CD8-positive, alpha-beta memory T cell (primary cell): ENCODE results near the gene C10orf90. TPM values are rescaled to one million over a fixed set of nuclear protein-coding genes. Genes with fewer than 3 reads are reported as not detected.

Source experiments
- CTCF ChIA-PET: fragments of 350-600 bp; sonication (Branson Sonifier 250); formaldehyde crosslinking; loops from one replicate; lab custom pipeline; 2021; ENCODE audit warnings: antibody characterized with exemption; lab: Charles Lee
- POLR2A ChIA-PET: fragments of 350-600 bp; sonication (Branson Sonifier 250); formaldehyde crosslinking; loops from one replicate; lab custom pipeline; 2021; ENCODE audit warnings: antibody characterized with exemption; lab: Charles Lee
- DNase-seq, 5 donors: peaks; one replicate each; pipeline versions ENCODE4 v3.0.0 to v3.0.0-alpha.2; 2020 to 2022; ENCODE audit warnings: mixed read lengths in 1 of 5
- H3K27ac ChIP-seq: one replicate; pipeline ENCODE4 v1.7.0; 2013; ENCODE audit warnings: low read depth, mild to moderate bottlenecking, low read length, moderate library complexity
- H3K27me3 ChIP-seq: 2 replicates; pipeline ENCODE4 v1.7.0; 2013; ENCODE audit warnings: low read length, mild to moderate bottlenecking; ENCODE audit not compliant: insufficient read depth, poor library complexity, severe bottlenecking
- H3K36me3 ChIP-seq: 2 replicates; pipeline ENCODE4 v1.7.0; 2013; ENCODE audit warnings: mild to moderate bottlenecking, low read length, moderate library complexity; ENCODE audit not compliant: insufficient read depth
- H3K4me1 ChIP-seq: 2 replicates; pipeline ENCODE4 v1.7.0; 2013; ENCODE audit warnings: mild to moderate bottlenecking, low read length, moderate library complexity; ENCODE audit not compliant: insufficient read depth
- H3K4me3 ChIP-seq: 2 replicates; pipeline ENCODE4 v1.7.0; 2013; ENCODE audit warnings: mild to moderate bottlenecking, low read length
- H3K9me3 ChIP-seq: 2 replicates; pipeline ENCODE4 v1.7.0; 2013; ENCODE audit warnings: mild to moderate bottlenecking, low read length
- H3K27ac Mint-ChIP-seq, 8 donors: one replicate each; pipeline ENCODE4 v1.8.0; 2020 to 2021; ENCODE audit warnings: mixed read lengths in 8 of 8, mild to moderate bottlenecking in 6 of 8, inconsistent platforms in 3 of 8, moderate library complexity in 3 of 8
- H3K27me3 Mint-ChIP-seq, 2 donors: one replicate each; pipeline ENCODE4 v1.8.0; 2020 to 2021; ENCODE audit warnings: mixed read lengths in 2 of 2, mild to moderate bottlenecking in 1 of 2, moderate library complexity in 1 of 2
- H3K36me3 Mint-ChIP-seq, 3 donors: one replicate each; pipeline ENCODE4 v1.8.0; 2020 to 2021; ENCODE audit warnings: mixed read lengths in 3 of 3, inconsistent platforms in 1 of 3, mild to moderate bottlenecking in 1 of 3
- H3K4me1 Mint-ChIP-seq, 3 donors: one replicate each; pipeline ENCODE4 v1.8.0; 2020 to 2021; ENCODE audit warnings: mixed read lengths in 3 of 3, inconsistent platforms in 1 of 3, mild to moderate bottlenecking in 1 of 3
- H3K4me3 Mint-ChIP-seq, 7 donors: one replicate each; pipeline ENCODE4 v1.8.0; 2020 to 2021; ENCODE audit warnings: mixed read lengths in 7 of 7, mild to moderate bottlenecking in 6 of 7, moderate library complexity in 4 of 7, inconsistent platforms in 2 of 7
- H3K9me3 Mint-ChIP-seq, 5 donors: one replicate each; pipeline ENCODE4 v1.8.0; 2020 to 2022; ENCODE audit warnings: mixed read lengths in 5 of 5, mild to moderate bottlenecking in 3 of 5, moderate library complexity in 2 of 5, inconsistent platforms in 1 of 5
- polyA plus RNA-seq: library from polyadenylated mRNA; unstranded; fragments of 300-500 nt; fragmentation: Illumina TruSeq; gene quantifications from one replicate; pipeline ENCODE4 v1.2.3, GENCODE V29; 2021
- total RNA-seq, 2 experiments: library from RNA; stranded (reverse); gene quantifications; one replicate each; pipeline ENCODE4 v1.2.3, GENCODE V29; 2021

C10orf90 gene
- total and polyA plus RNA-seq, 3 experiments from 2014 or later, result not detected

- H3K27ac ChIP-seq, result no peak overlapping the region
- peaks cover 0 to 3% of the 10 kb centered on the region in 2 donors for H3K27me3 Mint-ChIP-seq
- no peak overlapping the region for H3K4me3 ChIP-seq
- H3K4me3 Mint-ChIP-seq, result no peak overlapping the region
- peaks cover 0 to 5% (median 3%) of the 10 kb centered on the region in 5 donors for H3K9me3 Mint-ChIP-seq
- H3K4me1 Mint-ChIP-seq, result no peaks in the 10 kb centered on the region
- H3K27ac Mint-ChIP-seq, result no peak overlapping the region
- ChIA-PET POLR2A (no interaction called here), CTCF (no interaction called here)
- H3K9me3 ChIP-seq, result no peaks in the 10 kb centered on the region
- no peaks in the 10 kb centered on the region for H3K4me1 ChIP-seq
- H3K27me3 ChIP-seq, result no peaks in the 10 kb centered on the region
- H3K36me3 Mint-ChIP-seq, result no peaks in the 10 kb centered on the region
- no peaks in the 10 kb centered on the region for H3K36me3 ChIP-seq
- no peak for DNase-seq
These were observed 32.0 kb downstream of the C10orf90 start for GRCh38 chr10:126638542-126638941.

- Mint-ChIP-seq H3K4me3 (no peak overlapping the region), H3K27ac (no peak overlapping the region), H3K9me3 (peaks cover 0 to 4% (median 3%) of the 10 kb centered on the region in 5 donors), H3K4me1 (no peaks in the 10 kb centered on the region), H3K36me3 (no peaks in the 10 kb centered on the region), H3K27me3 (peaks cover 0 to 3% of the 10 kb centered on the region in 2 donors)
- no peaks in the 10 kb centered on the region for H3K27me3 ChIP-seq
- no peak for DNase-seq
- no peaks in the 10 kb centered on the region for H3K36me3 ChIP-seq
- ChIA-PET POLR2A (no interaction called here), CTCF (no interaction called here)
- H3K9me3 ChIP-seq, result no peaks in the 10 kb centered on the region
- H3K4me3 ChIP-seq, result no peak overlapping the region
- no peaks in the 10 kb centered on the region for H3K4me1 ChIP-seq
- no peak overlapping the region for H3K27ac ChIP-seq
These were observed 33.0 kb downstream of the C10orf90 start for GRCh38 chr10:126637501-126637900.

- Histone ChIP-seq H3K4me3 (no peak overlapping the region), H3K36me3 (no peaks in the 10 kb centered on the region), H3K9me3 (no peaks in the 10 kb centered on the region), H3K4me1 (no peaks in the 10 kb centered on the region), H3K27me3 (no peaks in the 10 kb centered on the region), H3K27ac (no peak overlapping the region)
- no peaks in the 10 kb centered on the region for H3K4me1 Mint-ChIP-seq
- no peak overlapping the region for H3K27ac Mint-ChIP-seq
- ChIA-PET POLR2A (no interaction called here), CTCF (no interaction called here)
- no peak for DNase-seq
- no peak overlapping the region for H3K4me3 Mint-ChIP-seq
- H3K27me3 Mint-ChIP-seq, result peaks cover 0 to 3% of the 10 kb centered on the region in 2 donors
- H3K9me3 Mint-ChIP-seq, result peaks cover 0 to 4% (median 0%) of the 10 kb centered on the region in 5 donors
- no peaks in the 10 kb centered on the region for H3K36me3 Mint-ChIP-seq
These were observed 35.6 kb downstream of the C10orf90 start for GRCh38 chr10:126634911-126635310.

- no peaks in the 10 kb centered on the region for H3K36me3 Mint-ChIP-seq
- ChIA-PET CTCF (no interaction called here), POLR2A (no interaction called here)
These were observed 36.1 kb downstream of the C10orf90 start for GRCh38 chr10:126634347-126634746.

GRCh38 chr10:126632705-126633104 is 37.8 kb downstream of the C10orf90 start:
- POLR2A ChIA-PET, result no interaction called here
- no peaks in the 10 kb centered on the region for H3K4me1 ChIP-seq
- no peaks in the 10 kb centered on the region for H3K9me3 Mint-ChIP-seq
- H3K27ac ChIP-seq, result no peak overlapping the region
- H3K4me3 Mint-ChIP-seq, result no peak overlapping the region
- no peak overlapping the region for H3K4me3 ChIP-seq
- no peaks in the 10 kb centered on the region for H3K36me3 Mint-ChIP-seq
- no peak for DNase-seq
- no peaks in the 10 kb centered on the region for H3K27me3 ChIP-seq
- H3K9me3 ChIP-seq, result no peaks in the 10 kb centered on the region
- CTCF ChIA-PET, result no interaction called here
- no peaks in the 10 kb centered on the region for H3K36me3 ChIP-seq
- H3K27ac Mint-ChIP-seq, result no peak overlapping the region
- H3K27me3 Mint-ChIP-seq, result peaks cover 0 to 3% of the 10 kb centered on the region in 2 donors
- no peaks in the 10 kb centered on the region for H3K4me1 Mint-ChIP-seq

More at GRCh38 chr10:126634347-126634746, 36.1 kb downstream of the C10orf90 start:
- Mint-ChIP-seq H3K27me3 (peaks cover 0 to 3% of the 10 kb centered on the region in 2 donors), H3K4me1 (no peaks in the 10 kb centered on the region), H3K9me3 (peaks cover 0 to 3% (median 0%) of the 10 kb centered on the region in 5 donors), H3K27ac (no peak overlapping the region), H3K4me3 (no peak overlapping the region)
- no peak for DNase-seq
- no peak overlapping the region for H3K4me3 ChIP-seq
- H3K9me3 ChIP-seq, result no peaks in the 10 kb centered on the region
- H3K27me3 ChIP-seq, result no peaks in the 10 kb centered on the region
- no peaks in the 10 kb centered on the region for H3K36me3 ChIP-seq
- no peaks in the 10 kb centered on the region for H3K4me1 ChIP-seq
- H3K27ac ChIP-seq, result no peak overlapping the region

GRCh38 chr10:126629925-126630624 is 40.4 kb downstream of the C10orf90 start:
- no peak overlapping the region for H3K27ac ChIP-seq

GRCh38 chr10:126628746-126629145 is 41.7 kb downstream of the C10orf90 start:
- Histone ChIP-seq H3K27me3 (no peaks in the 10 kb centered on the region), H3K4me3 (no peak overlapping the region), H3K9me3 (no peaks in the 10 kb centered on the region), H3K4me1 (no peaks in the 10 kb centered on the region), H3K27ac (no peak overlapping the region), H3K36me3 (no peaks in the 10 kb centered on the region)
- ChIA-PET POLR2A (no interaction called here), CTCF (no interaction called here)
- Mint-ChIP-seq H3K27me3 (peaks cover 0 to 1% of the 10 kb centered on the region in 2 donors), H3K9me3 (peaks cover 0 to 5% (median 0%) of the 10 kb centered on the region in 5 donors), H3K4me3 (no peak overlapping the region), H3K27ac (no peak overlapping the region), H3K4me1 (no peaks in the 10 kb centered on the region), H3K36me3 (no peaks in the 10 kb centered on the region)
- DNase-seq, result no peak

More at GRCh38 chr10:126629925-126630624, 40.4 kb downstream of the C10orf90 start:
- POLR2A ChIA-PET, result no interaction called here
- Histone ChIP-seq H3K36me3 (no peaks in the 10 kb centered on the region), H3K4me1 (no peaks in the 10 kb centered on the region), H3K9me3 (no peaks in the 10 kb centered on the region), H3K27me3 (no peaks in the 10 kb centered on the region), H3K4me3 (no peak overlapping the region)
- DNase-seq, result no peak
- H3K36me3 Mint-ChIP-seq, result no peaks in the 10 kb centered on the region
- peaks cover 0 to 5% (median 0%) of the 10 kb centered on the region in 5 donors for H3K9me3 Mint-ChIP-seq
- peak overlapping the region in 1 of 8 donors; percentile 92 for H3K27ac Mint-ChIP-seq
- no peaks in the 10 kb centered on the region for H3K4me1 Mint-ChIP-seq
- CTCF ChIA-PET, result no interaction called here
- H3K27me3 Mint-ChIP-seq, result peaks cover 0 to 4% of the 10 kb centered on the region in 2 donors
- peak overlapping the region in 1 of 7 donors; percentile 75 for H3K4me3 Mint-ChIP-seq

GRCh38 chr10:126621846-126622245 is 48.6 kb downstream of the C10orf90 start:
- no peak overlapping the region for H3K4me3 ChIP-seq
- no peaks in the 10 kb centered on the region for H3K27me3 ChIP-seq
- no peak overlapping the region for H3K27ac ChIP-seq
- ChIA-PET CTCF (no interaction called here), POLR2A (no interaction called here)
- no peaks in the 10 kb centered on the region for H3K36me3 Mint-ChIP-seq
- no peak overlapping the region for H3K4me3 Mint-ChIP-seq
- peaks cover 0 to 9% (median 3%) of the 10 kb centered on the region in 5 donors for H3K9me3 Mint-ChIP-seq
- no peaks in the 10 kb centered on the region for H3K36me3 ChIP-seq
- H3K4me1 ChIP-seq, result no peaks in the 10 kb centered on the region
- no peaks in the 10 kb centered on the region for H3K9me3 ChIP-seq
- H3K4me1 Mint-ChIP-seq, result no peaks in the 10 kb centered on the region
- H3K27me3 Mint-ChIP-seq, result peaks cover 0 to 1% of the 10 kb centered on the region in 2 donors
- no peak overlapping the region for H3K27ac Mint-ChIP-seq
- DNase-seq, result no peak
